MCF 10A (cell line): Measurements from ENCODE around the gene PRKG1. TPM values are rescaled to one million over a fixed set of nuclear protein-coding genes. Genes with fewer than 3 reads are reported as not detected.

Experiments
- BruUV-seq: library from RNA; stranded (reverse); fragments of 400-500 nt; replicated peaks from 2 replicates; lab custom pipeline; 2021; lab: Mats Ljungman, UMichigan
- CTCF ChIA-PET: fragments of 300-600 bp; sonication (Branson Sonifier 250); formaldehyde crosslinking; extraction: SDS; loops from one replicate; lab custom pipeline; 2021; ENCODE audit warnings: antibody characterized with exemption, inconsistent platforms; lab: Yijun Ruan, JAX
- POLR2A ChIA-PET: fragments of 300-600, 350-650 bp; sonication (Branson Sonifier 250); formaldehyde crosslinking; extraction: SDS; loops from one replicate; lab custom pipeline; 2020; ENCODE audit warnings: antibody characterized with exemption, inconsistent platforms; lab: Yijun Ruan, JAX
- DNase-seq: peaks from one replicate; pipeline ENCODE4 v3.0.0-alpha.2; 2018; ENCODE audit not compliant: unreplicated experiment
- H3K27ac Mint-ChIP-seq: one replicate; pipeline ENCODE4 v1.8.0; 2022; ENCODE audit warnings: mild to moderate bottlenecking, low read depth, mixed read lengths; ENCODE audit not compliant: unreplicated experiment
- H3K27me3 Mint-ChIP-seq: one replicate; pipeline ENCODE4 v1.8.0; 2022; ENCODE audit warnings: mixed read lengths; ENCODE audit not compliant: insufficient read depth, unreplicated experiment
- H3K36me3 Mint-ChIP-seq: one replicate; pipeline ENCODE4 v1.8.0; 2022; ENCODE audit warnings: mild to moderate bottlenecking, moderate library complexity, mixed read lengths; ENCODE audit not compliant: insufficient read depth, unreplicated experiment
- H3K4me1 Mint-ChIP-seq: one replicate; pipeline ENCODE4 v1.8.0; 2022; ENCODE audit warnings: mixed read lengths; ENCODE audit not compliant: insufficient read depth, unreplicated experiment
- H3K4me3 Mint-ChIP-seq: one replicate; pipeline ENCODE4 v1.8.0; 2022; ENCODE audit warnings: mild to moderate bottlenecking, moderate library complexity, mixed read lengths; ENCODE audit not compliant: unreplicated experiment
- H3K9me3 Mint-ChIP-seq: one replicate; pipeline ENCODE4 v1.8.0; 2022; ENCODE audit warnings: mixed read lengths; ENCODE audit not compliant: unreplicated experiment
- CTCF ChIP-seq: fragments of 200-600 bp; IDR thresholded peaks from one replicate; pipeline ENCODE4 v1.8.0; 2022; ENCODE audit warnings: antibody characterized with exemption, mild to moderate bottlenecking; ENCODE audit not compliant: unreplicated experiment
- intact Hi-C: fragments of 100-400 bp; cut with micrococcal nuclease; formaldehyde crosslinking; loops from 2 replicates; pipeline ENCODE4 v1.14.1; 2022
- total RNA-seq: library from RNA; stranded (reverse); gene quantifications from 2 replicates; pipeline ENCODE4 v1.2.3, GENCODE V29; 2022

The PRKG1 gene
- total RNA-seq, 1 experiment from 2014 or later, result 0.09 TPM

DNA sequence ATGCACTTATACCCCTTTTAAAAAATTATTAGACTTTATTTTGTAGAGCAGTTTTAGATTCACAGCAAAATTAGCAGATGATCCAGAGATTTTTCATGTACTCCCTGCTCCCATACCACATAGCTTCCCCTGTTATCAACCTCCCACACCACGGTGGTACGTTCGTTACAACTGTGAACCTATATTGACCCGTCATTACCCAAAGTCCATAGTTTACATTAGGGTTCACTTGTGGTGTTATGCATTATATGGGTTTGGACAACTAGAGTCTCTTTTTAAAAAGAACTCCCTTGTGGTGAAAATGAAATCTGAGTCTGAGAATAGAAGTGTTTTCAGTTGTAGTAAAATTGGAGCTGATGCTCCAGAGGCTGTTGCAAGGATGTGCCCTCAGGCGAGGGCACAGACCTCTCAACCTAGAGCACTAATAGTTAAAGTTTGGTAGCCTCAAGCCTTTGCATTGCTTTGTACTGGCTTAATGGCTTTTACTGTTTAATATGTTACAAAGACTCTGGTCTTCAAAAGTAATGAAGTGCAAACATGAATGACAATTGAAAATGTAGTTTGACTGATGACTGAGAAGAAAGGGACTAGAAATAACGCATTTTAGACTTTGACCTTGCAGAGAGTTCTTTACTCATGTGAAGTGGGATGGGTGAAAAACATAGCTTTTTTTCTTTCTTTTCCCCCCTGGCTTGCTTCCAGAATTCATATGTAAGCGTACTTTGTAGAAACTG, 655.7 kb downstream of the PRKG1 start:
- CTCF ChIA-PET, result no interaction called here
- TF ChIP-seq CTCF, result no peak
- no TSS peak for BruUV-seq
- intact Hi-C loops, result no loop called here
- Mint-ChIP-seq H3K4me3 (no peak overlapping the region), H3K4me1 (no peaks in the 10 kb centered on the region), H3K36me3 (no peaks in the 10 kb centered on the region), H3K27me3 (no peaks in the 10 kb centered on the region), H3K27ac (no peak overlapping the region), H3K9me3 (no peaks in the 10 kb centered on the region)
- DNase-seq, result no peak
- POLR2A ChIA-PET, result no interaction called here

DNA sequence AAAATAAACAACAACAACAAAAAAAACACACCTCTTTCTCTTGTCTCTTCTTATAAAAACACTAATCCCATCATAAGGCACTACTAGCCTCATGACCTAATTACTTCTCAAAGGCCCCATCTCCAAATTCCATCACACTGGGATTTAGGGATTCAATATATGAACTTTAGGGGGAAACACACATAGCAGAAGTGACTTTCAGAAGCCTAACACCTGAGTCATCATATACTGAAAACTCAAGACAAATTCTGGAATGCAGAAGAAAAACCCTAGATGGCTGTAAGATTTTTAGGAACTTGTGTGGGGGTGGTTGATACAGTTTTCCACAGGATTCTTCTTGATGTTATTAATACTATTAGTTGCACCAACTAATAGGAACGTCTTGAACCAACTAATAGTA, 658.8 kb downstream of the PRKG1 start:
- BruUV-seq, result no TSS peak
- Mint-ChIP-seq H3K27me3 (no peaks in the 10 kb centered on the region), H3K9me3 (no peaks in the 10 kb centered on the region), H3K4me3 (no peak overlapping the region), H3K27ac (no peak overlapping the region), H3K4me1 (no peaks in the 10 kb centered on the region), H3K36me3 (no peaks in the 10 kb centered on the region)
- DNase-seq, result no peak
- no peak for TF ChIP-seq CTCF
- ChIA-PET POLR2A (no interaction called here), CTCF (no interaction called here)
- intact Hi-C loops, result no loop called here

GRCh38 chr10:51743146-51743545, 668.9 kb downstream of the PRKG1 start:
- intact Hi-C loops, result no loop called here
- no peaks in the 10 kb centered on the region for H3K36me3 Mint-ChIP-seq
- no peak for TF ChIP-seq CTCF
- ChIA-PET CTCF (no interaction called here), POLR2A (no interaction called here)
- H3K9me3 Mint-ChIP-seq, result no peaks in the 10 kb centered on the region
- H3K27me3 Mint-ChIP-seq, result no peaks in the 10 kb centered on the region
- H3K27ac Mint-ChIP-seq, result no peak overlapping the region
- H3K4me3 Mint-ChIP-seq, result no peak overlapping the region
- no TSS peak for BruUV-seq
- no peak for DNase-seq
- H3K4me1 Mint-ChIP-seq, result no peaks in the 10 kb centered on the region

DNA sequence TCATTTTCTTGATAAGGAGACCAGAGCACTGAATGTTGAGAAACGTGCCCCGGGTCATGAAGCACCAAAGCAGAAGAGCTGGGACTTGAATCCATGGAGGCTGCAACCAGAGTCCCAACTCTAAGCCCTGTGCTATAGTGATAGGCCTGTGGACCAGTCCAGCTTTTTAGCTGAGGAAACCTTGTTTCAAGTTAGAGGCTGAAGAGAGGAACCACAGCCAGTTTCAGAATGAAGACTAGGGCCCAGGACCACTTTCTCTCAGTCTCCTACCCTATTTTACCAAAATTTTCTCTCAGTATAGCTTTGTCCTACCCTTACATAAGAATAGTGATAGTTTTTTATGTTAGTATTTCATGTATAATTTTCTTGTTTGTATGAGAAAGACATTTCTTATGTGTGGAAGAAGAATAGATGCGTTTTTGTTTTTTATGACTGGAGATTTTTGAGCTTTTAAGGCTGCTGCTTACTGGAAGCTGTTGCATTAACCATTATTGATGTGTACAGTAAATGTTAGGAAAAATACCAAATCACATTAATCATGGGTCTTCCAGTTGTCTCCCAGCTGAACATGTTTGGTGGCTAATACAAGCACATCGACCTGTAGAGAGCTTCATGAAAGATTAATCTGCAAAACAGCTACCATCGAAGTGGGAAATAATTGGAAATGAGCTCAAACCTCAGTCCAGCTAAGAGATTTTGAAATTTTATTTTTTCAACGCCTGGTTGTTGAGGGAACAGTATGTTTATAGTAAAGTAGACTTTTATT, 670.1 kb downstream of the PRKG1 start:
- POLR2A ChIA-PET, result no interaction called here
- Mint-ChIP-seq H3K36me3 (no peaks in the 10 kb centered on the region), H3K9me3 (no peaks in the 10 kb centered on the region), H3K27ac (no peak overlapping the region), H3K27me3 (no peaks in the 10 kb centered on the region), H3K4me3 (no peak overlapping the region), H3K4me1 (no peaks in the 10 kb centered on the region)
- DNase-seq, result no peak
- intact Hi-C loops, result no loop called here
- no peak for TF ChIP-seq CTCF
- no TSS peak for BruUV-seq
- CTCF ChIA-PET, result interaction anchor here (0.6 kb wide), 1 partner anchor 522 kb away, joined by 3 read pairs; no protein-coding TSS in a partner anchor
